Measurements from ENCODE around the gene NFKBIL1. TPM values are rescaled to one million over a fixed set of nuclear protein-coding genes. Genes with fewer than 3 reads are reported as not detected.
A peak's percentile ranks its signal among the peaks of the same experiment; 100 is the strongest.

Gene NFKBIL1
- total and polyA plus RNA-seq, 9 of the 15 experiments (the other 6 are each of a cell fraction or from before 2014, with no cell fraction given): 0.49 to 33.1 (median 7.6) TPM

DNA sequence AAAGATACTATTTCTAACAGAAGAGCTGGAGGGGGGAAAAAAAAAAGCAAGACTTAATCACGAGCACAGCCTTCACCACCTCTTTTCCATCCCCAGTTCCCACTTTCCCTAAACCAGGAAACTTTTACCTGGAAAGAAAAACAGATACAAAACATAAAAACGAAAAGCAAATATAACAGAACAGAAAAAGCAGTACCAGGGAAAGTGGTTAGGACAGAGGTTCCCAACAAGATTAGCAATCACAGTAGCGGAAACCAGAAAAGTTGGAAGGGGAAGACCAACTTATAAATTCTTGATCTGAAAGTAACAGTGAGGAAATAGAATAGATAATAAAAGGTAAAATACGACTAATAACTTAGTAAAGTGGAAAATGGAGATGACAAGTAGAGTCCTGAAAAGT lies 6.8 kb upstream of the NFKBIL1 start (continued):
- no peak for TF ChIP-seq TEAD1 (CRISPR knock-in tag; IDR thresholded peaks at IDR 0.05)
- TF ChIP-seq, protein P1, sequence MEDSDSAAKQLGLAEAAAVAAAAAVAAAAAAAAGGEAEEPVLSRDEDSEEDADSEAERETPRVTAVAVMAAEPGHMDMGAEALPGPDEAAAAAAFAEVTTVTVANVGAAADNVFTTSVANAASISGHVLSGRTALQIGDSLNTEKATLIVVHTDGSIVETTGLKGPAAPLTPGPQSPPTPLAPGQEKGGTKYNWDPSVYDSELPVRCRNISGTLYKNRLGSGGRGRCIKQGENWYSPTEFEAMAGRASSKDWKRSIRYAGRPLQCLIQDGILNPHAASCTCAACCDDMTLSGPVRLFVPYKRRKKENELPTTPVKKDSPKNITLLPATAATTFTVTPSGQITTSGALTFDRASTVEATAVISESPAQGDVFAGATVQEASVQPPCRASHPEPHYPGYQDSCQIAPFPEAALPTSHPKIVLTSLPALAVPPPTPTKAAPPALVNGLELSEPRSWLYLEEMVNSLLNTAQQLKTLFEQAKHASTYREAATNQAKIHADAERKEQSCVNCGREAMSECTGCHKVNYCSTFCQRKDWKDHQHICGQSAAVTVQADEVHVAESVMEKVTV (CRISPR knock-in tag; IDR thresholded peaks at IDR 0.05): no peak
- no peak for TF ChIP-seq NCOA1 (IDR thresholded peaks at IDR 0.05; ENCODE audit: low read depth)
- TF ChIP-seq TGIF2 (CRISPR knock-in tag; IDR thresholded peaks at IDR 0.05): no peak
- TF ChIP-seq, protein P2, sequence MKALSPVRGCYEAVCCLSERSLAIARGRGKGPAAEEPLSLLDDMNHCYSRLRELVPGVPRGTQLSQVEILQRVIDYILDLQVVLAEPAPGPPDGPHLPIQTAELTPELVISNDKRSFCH (CRISPR knock-in tag; IDR thresholded peaks at IDR 0.05): no peak
- TF ChIP-seq, protein P2 (tag; IDR thresholded peaks at IDR 0.05): no peak
- TF ChIP-seq BHLHE40 (IDR thresholded peaks at IDR 0.05; ENCODE audit: low read length): no peak
- TF ChIP-seq BMI1 (IDR thresholded peaks at IDR 0.05; ENCODE audit: low read length): no peak
- TF ChIP-seq, protein P3, sequence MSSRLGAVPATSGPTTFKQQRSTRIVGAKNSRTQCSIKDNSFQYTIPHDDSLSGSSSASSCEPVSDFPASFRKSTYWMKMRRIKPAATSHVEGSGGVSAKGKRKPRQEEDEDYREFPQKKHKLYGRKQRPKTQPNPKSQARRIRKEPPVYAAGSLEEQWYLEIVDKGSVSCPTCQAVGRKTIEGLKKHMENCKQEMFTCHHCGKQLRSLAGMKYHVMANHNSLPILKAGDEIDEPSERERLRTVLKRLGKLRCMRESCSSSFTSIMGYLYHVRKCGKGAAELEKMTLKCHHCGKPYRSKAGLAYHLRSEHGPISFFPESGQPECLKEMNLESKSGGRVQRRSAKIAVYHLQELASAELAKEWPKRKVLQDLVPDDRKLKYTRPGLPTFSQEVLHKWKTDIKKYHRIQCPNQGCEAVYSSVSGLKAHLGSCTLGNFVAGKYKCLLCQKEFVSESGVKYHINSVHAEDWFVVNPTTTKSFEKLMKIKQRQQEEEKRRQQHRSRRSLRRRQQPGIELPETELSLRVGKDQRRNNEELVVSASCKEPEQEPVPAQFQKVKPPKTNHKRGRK (tag; IDR thresholded peaks at IDR 0.05): peak; percentile 65; the same call in 1 of the 2 replicates
- TF ChIP-seq, protein P4, sequence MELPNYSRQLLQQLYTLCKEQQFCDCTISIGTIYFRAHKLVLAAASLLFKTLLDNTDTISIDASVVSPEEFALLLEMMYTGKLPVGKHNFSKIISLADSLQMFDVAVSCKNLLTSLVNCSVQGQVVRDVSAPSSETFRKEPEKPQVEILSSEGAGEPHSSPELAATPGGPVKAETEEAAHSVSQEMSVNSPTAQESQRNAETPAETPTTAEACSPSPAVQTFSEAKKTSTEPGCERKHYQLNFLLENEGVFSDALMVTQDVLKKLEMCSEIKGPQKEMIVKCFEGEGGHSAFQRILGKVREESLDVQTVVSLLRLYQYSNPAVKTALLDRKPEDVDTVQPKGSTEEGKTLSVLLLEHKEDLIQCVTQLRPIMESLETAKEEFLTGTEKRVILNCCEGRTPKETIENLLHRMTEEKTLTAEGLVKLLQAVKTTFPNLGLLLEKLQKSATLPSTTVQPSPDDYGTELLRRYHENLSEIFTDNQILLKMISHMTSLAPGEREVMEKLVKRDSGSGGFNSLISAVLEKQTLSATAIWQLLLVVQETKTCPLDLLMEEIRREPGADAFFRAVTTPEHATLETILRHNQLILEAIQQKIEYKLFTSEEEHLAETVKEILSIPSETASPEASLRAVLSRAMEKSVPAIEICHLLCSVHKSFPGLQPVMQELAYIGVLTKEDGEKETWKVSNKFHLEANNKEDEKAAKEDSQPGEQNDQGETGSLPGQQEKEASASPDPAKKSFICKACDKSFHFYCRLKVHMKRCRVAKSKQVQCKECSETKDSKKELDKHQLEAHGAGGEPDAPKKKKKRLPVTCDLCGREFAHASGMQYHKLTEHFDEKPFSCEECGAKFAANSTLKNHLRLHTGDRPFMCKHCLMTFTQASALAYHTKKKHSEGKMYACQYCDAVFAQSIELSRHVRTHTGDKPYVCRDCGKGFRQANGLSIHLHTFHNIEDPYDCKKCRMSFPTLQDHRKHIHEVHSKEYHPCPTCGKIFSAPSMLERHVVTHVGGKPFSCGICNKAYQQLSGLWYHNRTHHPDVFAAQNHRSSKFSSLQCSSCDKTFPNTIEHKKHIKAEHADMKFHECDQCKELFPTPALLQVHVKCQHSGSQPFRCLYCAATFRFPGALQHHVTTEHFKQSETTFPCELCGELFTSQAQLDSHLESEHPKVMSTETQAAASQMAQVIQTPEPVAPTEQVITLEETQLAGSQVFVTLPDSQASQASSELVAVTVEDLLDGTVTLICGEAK (IDR thresholded peaks at IDR 0.05): peak; percentile 59; the same call in 1 of the 2 replicates
- TF ChIP-seq, protein P4 (CRISPR knock-in tag; IDR thresholded peaks at IDR 0.05): no peak
- TF ChIP-seq ZBTB17 (CRISPR knock-in tag; IDR thresholded peaks at IDR 0.05): no peak
- TF ChIP-seq CBX3 (IDR thresholded peaks at IDR 0.05; ENCODE audit: borderline replicate concordance in 1 of 2, low read length in 2 of 2): no peak
- no peak for TF ChIP-seq NEUROD1 (IDR thresholded peaks at IDR 0.05; ENCODE audit: borderline replicate concordance, low read depth, low read length, partially characterized antibody)
- TF ChIP-seq NR2C2 (CRISPR knock-in tag; IDR thresholded peaks at IDR 0.05): no peak
- TF ChIP-seq NR2C2 (tag; IDR thresholded peaks at IDR 0.05): no peak
- no peak for TF ChIP-seq FOXA1 (IDR thresholded peaks at IDR 0.05; ENCODE audit: borderline replicate concordance)
- no peak for TF ChIP-seq IFI16 (CRISPR knock-in tag; IDR thresholded peaks at IDR 0.05)
